T1000 (cell line): ENCODE data around the gene GSK3B.

Source experiments
- DNase-seq: peaks from one replicate; lab custom pipeline; 2025; ENCODE audit warnings: mixed read lengths; lab: John Stamatoyannopoulos, UW

Gene GSK3B

DNA sequence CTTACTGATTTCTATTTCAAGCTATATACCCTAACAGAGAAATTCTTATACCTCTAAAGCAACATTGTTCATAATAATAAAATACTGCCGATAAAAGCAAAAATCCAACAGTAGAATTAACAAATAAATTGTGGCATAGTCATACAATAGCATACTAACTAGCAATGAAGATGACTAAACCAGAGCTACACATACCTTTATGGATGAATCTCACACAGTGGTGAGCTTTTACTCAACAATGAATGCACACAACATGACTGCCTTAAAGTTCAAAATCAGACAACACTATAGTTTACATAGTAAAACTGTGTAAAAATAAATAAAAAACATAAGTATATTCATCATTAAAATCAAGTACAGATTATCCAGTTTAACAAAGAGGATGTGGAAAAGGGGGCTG, 213.3 kb downstream of the GSK3B start:
- no peak for DNase-seq

DNA sequence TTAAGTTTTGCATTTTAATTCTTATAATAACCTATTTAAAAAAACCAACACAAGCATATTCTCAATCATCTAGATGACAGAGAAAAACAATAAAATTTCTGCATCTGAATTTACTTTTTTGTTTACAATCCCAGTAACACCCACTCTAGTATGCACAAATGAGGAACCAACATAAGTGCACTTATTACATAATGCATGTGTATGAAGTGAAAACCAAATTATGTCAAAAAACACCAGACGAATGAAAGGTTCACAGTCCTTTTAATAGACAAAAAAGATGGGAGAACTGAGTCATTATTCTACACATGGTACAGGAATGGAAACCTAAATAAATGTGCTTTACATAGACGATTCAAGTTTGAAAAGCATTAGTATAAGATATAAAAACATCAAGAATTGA, 220.6 kb downstream of the GSK3B start:
- no peak for DNase-seq

DNA sequence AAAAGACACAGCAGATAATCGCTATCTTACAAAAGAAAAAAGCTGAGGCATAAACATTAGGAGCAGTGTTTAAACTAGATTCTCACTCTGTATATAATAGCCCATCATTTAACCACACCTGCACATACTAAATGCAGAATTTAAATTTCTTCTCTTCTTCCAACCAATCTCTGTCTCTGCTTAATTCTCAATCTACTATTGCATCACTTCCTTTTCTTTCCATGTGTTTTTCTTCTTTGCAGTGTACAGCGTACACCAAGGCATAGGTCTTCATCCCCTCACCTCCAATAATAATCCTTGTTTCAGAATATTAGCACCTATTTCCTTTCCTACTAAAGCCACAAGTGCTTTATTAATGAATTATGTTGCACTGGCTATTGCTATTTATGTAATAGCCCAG, 221.5 kb downstream of the GSK3B start:
- no peak for DNase-seq

DNA sequence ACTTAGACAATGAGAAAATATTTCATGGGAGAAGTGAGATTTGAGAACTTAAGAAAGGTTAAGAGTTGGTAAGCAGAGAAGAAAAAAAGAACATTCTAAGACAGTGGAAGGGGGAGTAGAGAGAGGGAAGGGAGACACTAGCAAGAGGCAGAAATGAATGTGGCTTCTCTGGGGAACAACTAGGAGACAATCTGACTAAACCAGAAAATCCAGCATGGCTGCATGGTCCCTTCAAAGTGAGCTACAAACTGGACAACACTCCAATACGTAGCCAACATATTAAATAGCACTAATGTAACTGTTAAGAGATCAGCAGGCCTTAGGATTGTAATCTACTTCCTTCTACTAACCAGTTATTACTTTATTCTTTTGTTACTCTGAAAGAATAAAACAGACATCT, 222.7 kb downstream of the GSK3B start:
- DNase-seq = no peak

DNA sequence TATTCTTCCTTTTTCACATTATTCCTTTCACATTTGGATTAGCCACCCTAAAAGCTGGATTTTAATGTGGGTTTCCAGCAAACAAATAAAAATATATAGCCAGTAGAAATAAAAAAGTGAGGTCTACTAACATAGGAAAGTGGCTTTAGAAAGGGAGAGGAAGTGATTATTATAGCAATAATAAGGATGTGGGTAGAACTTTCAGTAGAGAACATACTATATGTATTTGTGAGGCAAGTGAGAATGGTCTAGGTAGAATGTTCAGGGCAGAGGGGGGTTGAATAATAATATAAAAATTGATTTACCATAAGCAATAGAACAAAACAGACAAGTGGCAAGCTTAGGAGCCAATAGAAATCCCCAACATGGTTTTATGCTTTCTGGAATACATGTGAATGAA, 223.7 kb downstream of the GSK3B start:
- DNase-seq = no peak

DNA sequence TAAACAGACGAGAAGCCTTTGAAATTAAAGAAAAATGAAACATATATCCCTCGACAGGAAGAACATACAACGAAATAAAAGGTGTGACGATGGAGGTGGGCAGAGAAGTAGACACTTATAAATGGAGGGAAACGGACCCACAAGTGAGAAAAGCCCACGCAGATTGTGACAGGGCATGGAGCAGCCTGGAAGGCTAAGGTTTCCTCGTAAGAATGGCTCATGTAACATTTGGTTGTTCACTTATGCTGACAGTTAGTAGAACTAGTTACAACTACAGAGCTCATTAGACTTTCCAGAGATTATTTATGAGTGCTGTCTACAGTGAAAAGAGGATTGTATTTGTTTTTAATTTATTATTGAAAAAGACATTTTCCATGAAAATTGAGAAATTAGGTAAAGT, 229.8 kb downstream of the GSK3B start:
- DNase-seq = no peak

DNA sequence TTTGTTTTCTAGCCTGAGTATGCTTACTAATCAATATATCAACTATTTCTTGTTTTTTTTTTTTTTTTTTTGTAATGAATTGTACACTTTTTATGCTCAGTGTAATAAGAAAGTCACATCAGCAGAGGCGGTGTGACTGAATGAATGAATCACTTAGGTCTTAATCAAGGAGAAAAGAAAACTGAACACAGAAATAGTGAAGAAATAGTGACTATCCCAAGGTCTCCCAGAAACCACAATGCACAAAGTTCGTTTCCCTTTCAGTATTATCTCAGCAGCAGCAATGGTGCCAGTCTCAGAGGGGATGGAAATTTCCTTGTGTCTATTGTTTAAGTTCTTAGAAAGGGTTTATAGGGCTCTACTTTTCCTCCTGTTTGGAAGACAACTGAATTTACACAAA, 231.6 kb downstream of the GSK3B start:
- DNase-seq = no peak

DNA sequence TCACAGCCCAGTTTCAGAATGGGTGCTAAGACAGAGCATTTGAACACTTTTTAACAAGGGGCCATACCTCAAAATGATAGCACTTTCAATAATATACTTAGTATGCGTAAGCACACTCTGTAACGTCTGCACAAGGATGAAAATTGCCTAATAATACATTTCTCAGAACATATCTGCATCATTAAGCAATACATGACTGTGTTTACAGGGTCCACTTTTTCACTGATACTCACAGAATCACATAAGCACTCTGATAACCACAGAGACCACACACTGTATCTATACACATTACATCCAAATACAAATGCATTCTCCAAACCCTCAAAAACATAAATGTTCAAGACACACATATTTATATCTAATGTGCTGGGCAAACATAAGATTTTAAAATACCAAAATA, 232.6 kb downstream of the GSK3B start:
- no peak for DNase-seq

DNA sequence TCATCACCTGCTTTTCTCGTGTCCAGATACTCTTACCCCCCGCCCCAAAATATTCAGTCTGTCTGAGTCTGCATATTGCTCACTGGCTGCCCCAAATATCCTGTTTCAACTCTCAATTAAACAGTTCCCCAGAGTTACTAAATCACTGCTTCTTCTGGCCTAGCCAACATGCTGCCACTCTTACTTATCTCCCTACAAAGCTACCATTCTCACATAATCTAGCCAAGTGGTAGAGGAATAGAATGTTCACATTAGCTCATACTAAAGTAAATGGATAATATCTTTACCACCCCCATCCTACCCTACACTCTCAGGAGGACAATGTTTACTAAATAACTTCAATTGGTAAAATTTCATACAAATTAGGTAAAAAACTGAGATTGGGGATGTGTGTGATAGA, 234.5 kb downstream of the GSK3B start:
- no peak for DNase-seq

DNA sequence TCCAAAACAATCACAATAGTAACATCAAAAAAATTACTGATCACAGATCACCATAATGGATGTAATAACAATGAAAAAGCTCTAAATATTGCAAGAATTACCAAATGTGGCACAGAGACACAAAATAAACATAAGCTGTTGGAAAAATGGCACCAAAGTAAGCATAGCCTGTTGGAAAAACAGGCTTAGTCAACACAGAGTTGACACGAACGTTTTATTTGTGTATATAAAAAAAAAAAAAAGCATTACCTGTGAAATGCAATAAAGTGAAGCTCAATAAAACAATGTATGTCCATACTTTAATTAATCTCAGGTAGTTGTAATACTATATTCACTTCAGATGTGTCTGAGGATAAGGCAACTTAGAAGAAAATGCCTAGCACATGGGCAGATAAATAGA, 235.3 kb downstream of the GSK3B start:
- DNase-seq = no peak

DNA sequence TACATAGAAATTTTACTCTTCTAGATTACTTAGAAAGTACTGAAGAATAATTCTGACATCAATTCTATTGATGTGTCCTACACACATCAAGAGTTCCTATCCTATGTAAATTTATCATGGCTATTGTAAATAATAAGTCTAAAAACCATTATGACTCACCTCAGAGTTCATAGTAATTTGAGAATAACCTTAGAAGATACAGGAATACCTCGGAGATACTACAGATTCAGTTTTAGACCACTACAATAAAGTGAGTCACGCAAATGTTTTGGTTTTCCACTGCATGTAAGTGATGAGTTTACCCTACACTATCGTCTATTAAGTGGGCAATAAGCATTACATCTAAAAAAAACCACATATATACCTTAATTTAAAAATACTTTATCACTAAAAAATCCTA, 237.6 kb downstream of the GSK3B start:
- DNase-seq = no peak

DNA sequence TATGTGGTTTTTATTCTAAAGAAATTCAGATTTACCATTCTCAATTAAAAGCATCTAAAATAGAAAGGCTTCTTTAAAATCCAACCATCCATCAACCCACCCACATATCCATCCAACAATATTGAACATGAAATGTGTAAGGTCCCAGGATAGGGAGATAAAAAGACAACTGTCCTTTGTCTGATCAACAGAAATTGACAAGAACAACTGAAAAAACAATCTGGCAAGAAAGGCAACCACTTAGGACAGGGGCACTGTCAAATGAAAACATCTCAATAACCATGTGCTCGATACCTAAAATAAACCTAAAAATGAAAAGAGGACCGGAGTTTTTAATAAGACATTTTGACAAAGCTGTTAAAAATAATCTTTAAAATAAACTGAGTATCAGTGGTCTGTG, 245.1 kb downstream of the GSK3B start:
- DNase-seq = no peak

DNA sequence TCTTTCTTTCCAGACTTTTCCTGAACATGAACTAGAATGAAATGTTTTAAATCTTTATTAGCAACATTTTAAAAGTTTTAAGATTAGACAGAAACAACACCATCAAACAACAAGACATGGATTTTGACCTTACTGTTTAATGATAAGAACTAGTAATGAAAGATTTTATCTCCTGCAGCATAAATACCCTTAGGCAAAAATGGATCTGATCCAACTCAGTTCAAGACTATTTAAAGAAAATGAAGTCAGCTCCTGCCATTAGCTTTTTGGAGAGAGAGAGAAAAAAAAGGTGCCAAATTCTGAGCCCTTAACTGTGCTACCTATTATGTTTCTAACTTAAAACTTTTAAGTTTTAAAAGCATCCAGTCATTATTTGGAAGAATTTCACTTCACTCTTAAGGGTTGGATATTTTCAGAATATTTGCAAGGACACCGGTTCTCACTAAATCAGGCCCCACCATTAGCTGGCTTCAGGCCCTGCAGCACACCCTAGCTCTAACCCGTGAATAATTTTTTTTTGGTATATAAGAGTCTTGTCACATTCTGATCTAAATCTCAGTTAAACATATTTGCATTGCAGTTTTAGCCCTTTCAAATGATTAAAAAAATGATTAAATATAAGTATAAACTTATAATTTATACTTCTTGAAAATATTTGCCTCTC, 252.3 kb downstream of the GSK3B start:
- no peak for DNase-seq

DNA sequence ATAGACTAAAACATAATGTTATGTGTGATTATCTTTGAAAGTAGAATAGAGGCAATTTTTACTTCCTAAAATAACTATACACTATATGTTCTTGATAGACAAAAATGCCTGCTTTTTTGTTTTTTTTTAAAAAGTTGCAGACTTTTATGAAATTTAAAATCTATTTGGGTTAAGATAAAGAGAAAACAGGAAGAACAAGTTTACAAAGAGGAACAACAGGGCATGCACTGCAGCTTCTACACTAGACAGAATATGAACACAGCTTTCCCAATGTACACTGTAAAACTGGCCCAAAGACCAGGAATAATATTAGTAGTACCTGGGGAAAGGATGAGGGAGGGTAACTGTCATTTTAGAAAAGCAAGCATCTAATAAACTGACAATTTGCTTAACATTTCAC, 258.7 kb downstream of the GSK3B start:
- no peak for DNase-seq

DNA sequence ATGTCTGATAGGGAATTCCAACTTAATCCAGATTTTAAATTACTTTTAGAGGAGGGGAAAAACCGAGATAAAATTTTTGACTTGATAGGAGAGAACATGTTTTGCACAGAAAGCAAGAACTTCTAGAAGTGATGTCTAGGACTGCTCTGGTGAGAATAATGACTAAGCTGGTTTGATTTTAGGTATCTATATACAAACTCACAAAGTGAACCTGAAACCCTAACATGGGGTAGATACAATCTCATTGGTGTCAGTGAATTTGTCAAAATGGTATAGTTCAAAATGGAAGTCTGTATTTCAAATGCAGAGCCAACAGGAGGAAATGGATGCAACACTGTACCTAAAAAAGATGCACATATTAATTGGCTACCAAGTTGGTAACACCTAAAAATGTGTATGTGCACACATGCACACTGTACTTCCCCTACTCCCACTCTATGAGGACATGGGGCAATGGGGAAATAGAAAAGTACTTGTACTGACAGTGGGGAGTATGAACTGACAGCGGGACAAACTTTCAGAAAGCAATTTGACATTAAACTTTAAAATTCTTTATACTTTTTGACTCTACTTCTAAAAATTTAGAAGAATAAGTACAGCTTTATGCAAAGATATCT, 259.4 kb downstream of the GSK3B start:
- no peak for DNase-seq

DNA sequence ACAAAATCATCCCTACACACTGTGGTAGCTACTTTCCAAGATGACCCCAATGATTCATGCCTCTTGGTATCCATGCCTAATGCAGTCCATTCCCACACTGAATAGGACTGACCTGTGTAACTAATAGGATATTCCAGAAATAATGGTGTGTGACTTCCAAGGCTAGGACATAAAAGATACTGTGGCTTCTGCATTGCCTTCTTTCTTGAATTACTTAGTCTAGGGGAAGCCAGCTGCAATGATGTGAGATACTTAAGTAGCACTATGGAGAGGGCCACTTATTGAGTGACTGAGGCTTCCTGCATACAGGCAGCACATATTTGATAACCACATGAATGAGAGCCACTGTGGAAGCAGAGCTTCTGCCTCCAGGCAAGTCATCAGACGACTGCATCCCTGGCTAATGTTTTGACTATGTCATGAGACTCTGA, 262.3 kb downstream of the GSK3B start:
- DNase-seq = no peak

DNA sequence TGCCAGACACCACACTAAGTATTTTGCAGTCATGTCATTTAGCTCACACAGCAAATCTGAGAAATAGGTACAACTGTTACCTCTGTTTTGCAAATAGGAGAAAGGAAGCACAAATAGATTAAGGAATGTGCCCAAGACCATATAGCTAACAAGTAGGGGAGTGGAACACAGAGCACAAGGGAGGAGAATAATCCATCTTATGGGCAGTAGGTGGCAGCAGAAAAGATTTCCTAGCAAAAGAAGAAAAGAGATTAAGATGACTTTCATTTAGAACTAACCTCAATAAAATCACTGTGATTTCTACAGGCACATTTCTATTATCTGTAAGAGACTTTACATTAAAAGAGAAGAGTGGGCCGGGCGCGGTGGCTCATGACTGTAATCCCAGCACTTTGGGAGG, 263.2 kb downstream of the GSK3B start:
- no peak for DNase-seq

DNA sequence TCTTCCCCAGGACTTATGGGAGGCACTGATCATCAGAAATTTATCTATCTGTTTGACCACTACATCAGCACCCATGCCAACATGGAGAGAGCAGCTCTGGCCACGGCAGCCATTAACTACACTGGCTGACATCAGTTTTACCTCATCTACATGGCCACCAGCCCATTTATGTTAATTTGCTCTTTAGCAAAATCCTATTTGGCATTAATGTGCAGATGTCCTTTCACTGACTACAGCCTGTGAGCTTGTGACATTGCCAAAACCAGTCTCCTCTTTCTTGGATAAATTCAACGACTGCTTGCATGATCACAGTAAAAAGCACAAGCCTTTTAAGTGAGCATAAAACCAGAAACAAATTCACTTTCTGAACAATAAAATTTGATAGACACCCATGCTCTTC, 264.8 kb downstream of the GSK3B start:
- no peak for DNase-seq

DNA sequence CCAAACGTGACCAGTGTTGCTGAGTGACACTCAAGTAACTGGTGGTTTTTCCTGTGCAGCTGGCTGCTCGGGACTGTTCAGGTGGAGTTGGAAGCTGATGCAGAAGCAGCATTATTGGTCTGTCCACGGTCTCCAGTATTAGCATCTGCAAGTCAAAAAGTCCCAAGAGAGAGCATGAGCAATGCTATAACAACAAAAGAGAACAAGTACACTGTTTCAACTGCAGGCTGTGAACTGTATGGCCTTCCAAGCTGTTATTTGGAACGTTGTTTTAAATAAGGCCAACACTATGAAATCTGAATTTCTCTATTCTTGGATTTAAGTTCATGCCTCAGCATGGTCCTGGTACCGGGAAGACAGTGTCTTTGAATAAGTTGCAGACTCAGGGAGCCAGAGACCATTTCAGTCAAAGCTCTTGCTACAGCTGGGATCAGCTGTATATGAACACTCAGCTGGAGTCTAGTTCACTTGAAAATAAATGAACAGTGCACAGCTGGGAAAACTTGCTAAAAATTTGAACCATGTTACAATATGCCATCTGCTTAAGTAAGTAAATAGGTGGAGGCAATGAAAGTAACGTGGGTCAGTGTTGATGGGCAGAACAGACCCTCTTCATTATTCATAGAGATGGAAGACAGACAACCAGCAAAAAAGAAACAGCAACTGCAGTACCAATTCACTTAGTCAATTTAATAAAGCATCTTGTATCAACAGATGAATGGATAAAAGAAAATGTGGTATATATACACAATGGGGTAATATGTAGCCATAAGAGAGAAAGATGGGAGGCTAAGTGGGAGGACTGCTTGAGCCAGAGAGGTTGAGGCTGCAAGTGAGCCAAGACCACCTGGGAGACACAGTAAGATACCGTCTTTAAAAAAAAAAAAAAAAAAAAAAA, 267.3 kb downstream of the GSK3B start:
- no peak for DNase-seq

DNA sequence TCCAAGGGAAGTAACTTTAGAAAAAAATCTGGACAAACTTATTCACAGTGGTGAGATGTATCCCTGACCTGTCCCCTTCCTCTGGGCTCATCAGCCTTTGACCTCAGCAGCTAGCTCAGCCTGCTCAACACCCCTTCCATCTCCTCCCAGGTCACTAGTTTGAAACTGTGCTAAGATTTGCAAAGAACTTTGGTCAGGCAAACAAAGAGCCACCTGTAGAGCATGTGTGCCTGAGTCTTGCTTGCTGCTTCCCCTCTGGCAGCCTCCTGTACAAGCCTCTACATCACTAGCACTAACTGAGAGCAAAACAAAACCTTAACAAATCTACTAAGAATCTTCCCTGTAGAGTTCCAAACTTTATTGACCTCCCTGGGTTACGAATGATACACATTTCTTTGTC, 268.4 kb downstream of the GSK3B start:
- no peak for DNase-seq

DNA sequence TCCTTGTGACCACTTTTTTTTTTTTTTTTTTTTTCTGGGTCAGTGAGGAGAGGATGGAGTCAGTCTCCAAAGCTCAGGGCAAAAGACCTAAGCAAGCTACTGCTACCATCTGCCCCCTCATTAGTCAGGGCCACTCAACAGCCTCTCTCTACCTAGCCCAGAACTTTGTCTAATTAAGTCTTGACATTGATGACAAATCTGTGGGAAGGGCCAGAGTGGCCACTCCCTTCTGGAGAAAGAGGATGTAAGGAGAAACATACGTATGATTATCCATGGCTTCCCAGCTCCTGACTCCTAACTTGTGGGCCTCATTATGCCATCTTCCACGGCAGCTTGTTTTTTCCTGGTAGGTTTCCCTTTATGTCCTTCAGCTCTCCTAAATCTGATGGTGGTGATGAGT, 274.4 kb downstream of the GSK3B start:
- DNase-seq = no peak

DNA sequence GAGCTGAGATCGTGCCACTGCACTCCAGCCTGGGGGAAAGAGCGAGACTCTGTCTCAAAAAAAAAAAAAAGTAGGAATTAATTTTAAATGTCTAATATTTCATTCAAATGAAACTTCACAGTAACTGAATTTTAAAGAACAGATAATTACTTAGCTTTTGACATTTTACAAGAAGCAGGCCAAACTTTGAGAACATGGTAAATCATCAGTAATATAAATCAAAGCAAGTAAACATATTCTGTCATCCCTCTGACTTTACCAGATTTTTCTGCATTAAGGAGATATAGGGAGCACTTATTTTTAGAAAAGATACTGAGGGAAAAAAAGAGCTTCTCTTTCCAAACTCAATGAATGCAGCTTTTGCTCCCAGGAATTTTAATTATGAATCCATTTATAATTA, 275.3 kb downstream of the GSK3B start:
- no peak for DNase-seq
